ENCODE measurements around the gene POLR3C.
"Not testable (repeated sequence)": the region's sequence is repeated elsewhere in the genome, so short reads cannot be mapped to it uniquely, and the experiment has no call there.

Gene POLR3C

DNA sequence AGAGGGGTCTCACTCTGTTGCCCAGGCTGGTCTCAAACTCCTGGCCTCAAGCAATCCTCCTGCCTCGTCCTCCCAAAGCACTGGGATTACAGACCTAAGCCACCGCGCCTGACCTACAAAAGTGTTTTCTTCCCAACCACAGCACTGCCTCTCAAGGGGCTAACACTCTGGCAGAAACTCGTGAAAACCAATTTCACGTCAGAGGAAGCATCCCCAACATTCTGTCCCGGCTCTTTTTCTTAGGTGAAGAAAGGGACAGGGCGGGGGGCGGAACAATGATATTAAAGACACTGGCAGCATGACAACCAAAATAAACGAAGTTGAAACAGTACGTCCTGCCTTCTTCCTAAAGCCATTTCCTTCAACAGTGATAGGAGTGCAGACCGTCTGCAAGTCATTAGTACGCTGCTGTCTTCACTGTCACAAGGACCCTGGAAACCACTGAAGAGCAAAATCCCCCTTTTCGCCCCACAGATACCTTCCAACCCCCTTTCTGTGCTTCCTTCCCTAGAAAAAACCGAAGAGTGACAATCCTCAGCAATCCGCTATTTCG is 1.1 kb upstream of the POLR3C start:
- not testable (repeated sequence) for DNase-seq (ENCODE audit: low read depth in 2 of 3, low spot score in 2 of 3)

DNA sequence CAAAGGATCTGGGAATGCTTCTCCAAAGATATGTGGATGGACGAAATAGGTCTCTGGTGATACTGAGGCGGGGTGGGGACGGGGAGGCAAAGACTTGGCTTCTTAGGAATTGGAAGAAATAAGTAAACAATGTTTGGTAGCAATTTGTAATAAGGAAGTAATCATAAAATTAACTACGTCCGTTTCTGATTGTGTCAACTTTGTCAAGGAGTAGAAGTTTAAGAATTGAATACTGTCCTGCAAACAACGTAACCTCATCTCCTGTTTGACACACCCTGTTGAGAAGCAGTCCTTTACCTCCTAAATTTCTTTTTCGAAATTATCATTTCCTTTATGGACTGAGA is 471 bp downstream of the POLR3C start:
- DNase-seq (ENCODE audit: low read depth in 2 of 3, low spot score in 2 of 3), result no peak

DNA sequence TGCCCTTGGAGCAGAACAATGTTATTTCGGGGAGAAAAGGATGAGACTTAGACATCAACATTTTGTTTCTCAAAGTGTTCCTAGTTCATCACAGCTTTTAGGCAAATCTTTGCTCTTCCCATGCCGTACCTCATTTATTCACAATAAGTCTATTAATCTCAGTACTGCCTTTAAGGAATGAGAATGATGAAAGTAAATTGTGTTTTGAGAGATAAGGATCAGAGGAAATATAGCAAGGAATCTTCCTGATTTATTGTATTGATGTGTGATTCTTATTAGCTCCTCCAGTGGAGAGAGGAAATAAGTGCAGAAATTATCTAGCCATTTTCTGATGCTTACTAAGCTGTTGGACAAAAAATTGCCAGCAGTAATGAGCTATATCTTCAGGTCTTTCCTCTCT is 2.0 kb downstream of the POLR3C start:
- DNase-seq (ENCODE audit: low read depth in 2 of 3, low spot score in 2 of 3), result no peak

DNA sequence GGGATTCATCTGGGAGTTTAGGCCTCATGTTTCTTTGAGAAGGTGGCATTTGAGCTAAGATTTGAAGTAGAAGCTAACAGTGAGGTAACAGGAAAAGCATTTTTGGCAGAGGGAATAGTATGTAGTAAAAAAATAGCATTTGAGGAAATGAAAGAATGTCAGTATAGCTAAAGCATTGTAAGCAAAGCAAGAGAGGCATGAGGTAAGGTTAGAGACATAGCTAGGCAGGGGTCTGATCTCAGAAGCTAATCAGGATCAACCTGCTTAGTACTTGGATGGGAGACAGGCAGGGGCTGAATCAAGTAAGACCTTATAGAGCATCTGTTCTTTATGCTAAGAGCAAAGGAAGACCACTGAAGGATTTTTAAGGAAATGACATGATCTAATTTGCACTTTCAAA is 4.0 kb downstream of the POLR3C start:
- no peak for DNase-seq (ENCODE audit: low read depth in 2 of 3, low spot score in 2 of 3)

DNA sequence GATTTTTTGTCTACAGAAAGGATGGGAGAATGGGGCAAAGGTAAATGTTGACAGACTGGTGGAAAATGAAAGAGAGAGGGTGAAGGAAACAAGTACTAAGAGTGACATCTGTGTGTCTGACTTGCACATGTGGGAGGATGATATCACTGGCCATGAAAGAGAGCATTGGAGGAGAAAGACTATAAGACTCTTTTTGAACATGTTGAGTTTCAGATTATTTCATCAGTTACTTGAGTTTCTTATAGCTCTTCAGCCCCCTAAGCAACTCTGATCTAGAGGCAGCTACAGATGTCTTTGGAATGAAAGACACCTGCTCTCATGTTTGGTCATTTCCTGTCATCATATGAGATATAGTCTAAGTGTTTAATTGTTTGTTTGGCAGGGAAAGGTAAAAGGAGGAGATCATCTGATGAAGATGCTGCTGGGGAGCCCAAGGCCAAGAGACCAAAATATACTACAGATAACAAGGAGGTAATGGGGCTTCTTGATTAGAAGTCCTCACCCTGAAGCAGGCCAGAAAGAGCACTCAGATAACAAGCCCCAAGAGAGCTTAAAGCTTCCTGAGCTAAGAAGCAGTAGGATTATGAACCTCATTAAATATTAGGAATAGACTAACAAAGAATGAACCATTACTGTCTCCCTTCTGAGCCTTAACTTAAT is 4.5 kb downstream of the POLR3C start:
- DNase-seq (ENCODE audit: low read depth in 2 of 3, low spot score in 2 of 3), result no peak

DNA sequence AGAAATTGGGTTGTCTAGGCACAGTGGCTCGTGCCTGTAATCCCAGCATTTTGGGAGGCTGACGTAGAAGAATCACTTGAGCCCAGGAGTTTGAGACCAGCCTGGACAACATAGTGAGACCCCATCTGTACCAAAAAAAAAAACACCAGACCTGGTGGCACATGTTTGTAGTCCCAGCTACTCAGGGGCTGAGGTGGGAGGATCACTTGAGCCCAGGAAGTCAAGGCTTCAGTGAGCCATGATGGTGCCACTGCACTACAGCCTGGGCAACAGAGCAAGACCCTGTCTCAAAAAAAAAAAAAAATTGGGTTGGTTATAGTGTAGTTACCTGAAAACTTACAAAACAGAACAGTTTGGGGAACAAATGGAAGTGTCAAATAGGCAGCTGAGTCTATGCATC is 6.8 kb downstream of the POLR3C start:
- DNase-seq (ENCODE audit: low read depth in 2 of 3, low spot score in 2 of 3), result not testable (repeated sequence)

DNA sequence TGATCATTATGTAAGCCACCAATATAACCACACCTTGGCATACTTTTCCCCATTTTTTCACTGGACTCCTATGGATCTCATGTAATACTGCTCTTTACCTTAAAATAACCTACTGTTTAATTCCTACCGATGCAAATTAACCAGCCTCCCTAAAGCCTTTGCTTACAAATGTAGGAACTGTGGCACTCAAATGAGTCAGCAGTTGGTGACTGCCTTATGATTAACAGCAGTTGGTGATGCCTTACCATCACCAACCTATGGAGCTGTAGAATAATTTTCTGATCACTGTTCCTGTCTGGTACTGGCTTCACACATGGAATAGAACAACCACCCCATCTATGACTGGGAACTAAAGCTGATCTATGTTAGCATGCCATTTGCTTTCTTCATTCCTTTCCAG is 13.7 kb downstream of the POLR3C start:
- DNase-seq (ENCODE audit: low read depth in 2 of 3, low spot score in 2 of 3), result no peak

DNA sequence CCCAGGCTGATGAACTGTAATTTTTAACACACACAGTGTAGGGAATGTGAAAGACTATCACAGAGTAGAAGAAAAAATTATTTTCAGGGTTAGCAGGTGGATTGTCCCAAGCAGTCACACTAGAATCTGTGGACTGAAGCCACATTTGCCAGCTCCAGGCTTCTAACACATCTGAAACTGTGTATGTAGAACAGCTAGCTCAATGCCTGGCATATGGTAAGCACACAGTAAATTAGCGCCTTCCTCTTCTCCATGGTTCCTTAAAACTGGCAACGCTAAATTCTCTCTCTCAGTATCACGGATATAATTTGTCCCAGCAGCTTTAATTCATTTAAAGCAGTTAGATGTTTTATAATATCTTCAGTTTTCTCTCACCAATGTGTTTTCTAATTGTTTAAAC is 19.0 kb downstream of the POLR3C start:
- no peak for DNase-seq (ENCODE audit: low read depth in 2 of 3, low spot score in 2 of 3)

DNA sequence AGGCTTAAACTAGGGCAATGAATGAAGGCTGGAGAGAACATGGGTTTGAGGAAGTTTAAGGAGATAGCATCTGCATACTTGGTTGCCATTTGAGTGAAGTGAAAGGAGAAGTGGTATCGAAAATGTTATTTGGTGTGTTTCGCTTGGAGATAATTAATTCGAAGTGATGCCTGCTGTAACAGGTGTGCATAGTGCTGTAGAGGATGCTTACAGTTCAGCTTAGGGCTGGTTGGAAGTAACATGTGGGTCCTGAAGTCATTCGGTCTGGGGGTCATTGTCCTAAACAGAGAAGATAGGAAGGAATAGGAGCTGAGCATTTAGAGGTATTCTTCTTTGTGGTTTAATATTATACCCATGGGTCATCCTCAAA is 21.1 kb downstream of the POLR3C start:
- no peak for DNase-seq (ENCODE audit: low read depth in 2 of 3, low spot score in 2 of 3)

DNA sequence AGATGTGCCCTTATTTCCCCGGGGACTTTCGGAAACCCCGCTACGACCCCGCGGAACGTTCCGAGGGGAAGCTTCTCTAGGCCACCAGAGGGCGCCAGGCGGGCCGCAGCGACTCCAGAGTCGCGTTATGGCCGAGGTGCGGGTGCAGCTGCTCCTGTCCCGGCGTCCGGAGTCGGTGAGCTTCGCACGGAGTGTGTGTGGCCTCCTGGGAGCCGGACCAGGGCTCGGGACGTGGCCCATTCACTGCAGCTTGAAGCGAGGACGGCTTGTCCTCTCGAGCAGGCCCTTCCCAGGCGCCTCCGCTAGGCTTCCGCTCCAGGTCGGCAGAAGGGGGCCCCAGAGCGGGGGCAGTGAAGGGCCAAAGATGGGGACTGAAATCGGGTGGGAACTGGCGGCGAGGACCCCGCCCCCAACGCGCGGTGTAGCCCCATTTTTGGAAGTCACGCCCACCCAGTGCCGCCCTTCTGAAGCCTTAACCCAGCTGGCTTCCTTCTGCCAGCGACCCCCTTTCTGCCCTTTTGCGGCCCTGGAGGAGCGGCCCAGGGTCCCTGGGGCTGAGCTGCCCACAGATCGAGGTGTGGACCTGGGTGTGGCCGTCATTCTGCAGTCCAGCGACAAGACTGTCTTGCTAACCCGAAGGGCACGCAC is 21.6 kb downstream of the POLR3C start, which contains the start of gene NUDT17:
TSS of gene NUDT17 (plus strand) at position 117 of the 648 bp plus-strand sequence. CDS start at position 128, 11 bp downstream.
- peak; percentile 48 to 80 (median 62) for DNase-seq (ENCODE audit: low read depth in 2 of 3, low spot score in 2 of 3)

DNA sequence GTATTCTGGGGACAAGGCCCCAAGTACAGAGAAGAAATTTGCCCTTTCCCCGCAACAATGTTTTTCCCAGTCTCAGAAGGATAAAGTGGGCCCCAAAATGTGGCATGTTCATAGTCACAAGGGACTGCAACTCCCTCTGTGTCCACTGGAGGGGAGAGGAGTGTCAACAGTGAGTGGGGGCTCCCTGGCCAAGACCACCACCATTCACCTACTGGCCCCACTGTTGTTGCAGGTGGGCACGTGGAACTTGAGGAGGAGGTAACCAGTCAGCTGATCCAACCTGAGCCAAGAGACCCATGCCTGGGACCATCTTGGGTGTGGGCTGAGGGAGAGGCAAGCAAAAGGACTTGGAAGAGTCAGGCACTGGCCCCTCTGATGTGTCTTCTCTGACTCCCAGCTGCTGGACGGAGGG is 22.2 kb downstream of the POLR3C start:
- no peak for DNase-seq (ENCODE audit: low read depth in 2 of 3, low spot score in 2 of 3)

DNA sequence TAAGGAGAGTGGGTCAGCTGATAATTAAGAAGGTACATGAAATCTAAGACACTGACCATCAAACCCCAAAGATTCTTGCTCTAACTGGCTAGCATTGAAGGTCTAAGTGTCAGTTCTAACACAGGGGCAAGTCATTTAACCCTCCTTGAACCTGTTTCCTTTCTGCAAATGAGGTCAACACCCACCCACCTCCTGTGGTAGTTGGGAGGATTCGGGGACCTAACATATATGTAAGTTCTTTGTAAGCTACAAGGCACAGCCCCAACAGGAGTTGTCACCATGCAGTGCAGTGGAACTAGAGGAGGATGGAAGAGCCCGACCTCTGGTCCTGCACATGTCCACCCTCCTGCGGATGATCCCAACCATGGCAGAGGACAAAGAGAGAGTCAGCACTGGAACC is 23.8 kb downstream of the POLR3C start:
- DNase-seq (ENCODE audit: low read depth in 2 of 3, low spot score in 2 of 3), result no peak

DNA sequence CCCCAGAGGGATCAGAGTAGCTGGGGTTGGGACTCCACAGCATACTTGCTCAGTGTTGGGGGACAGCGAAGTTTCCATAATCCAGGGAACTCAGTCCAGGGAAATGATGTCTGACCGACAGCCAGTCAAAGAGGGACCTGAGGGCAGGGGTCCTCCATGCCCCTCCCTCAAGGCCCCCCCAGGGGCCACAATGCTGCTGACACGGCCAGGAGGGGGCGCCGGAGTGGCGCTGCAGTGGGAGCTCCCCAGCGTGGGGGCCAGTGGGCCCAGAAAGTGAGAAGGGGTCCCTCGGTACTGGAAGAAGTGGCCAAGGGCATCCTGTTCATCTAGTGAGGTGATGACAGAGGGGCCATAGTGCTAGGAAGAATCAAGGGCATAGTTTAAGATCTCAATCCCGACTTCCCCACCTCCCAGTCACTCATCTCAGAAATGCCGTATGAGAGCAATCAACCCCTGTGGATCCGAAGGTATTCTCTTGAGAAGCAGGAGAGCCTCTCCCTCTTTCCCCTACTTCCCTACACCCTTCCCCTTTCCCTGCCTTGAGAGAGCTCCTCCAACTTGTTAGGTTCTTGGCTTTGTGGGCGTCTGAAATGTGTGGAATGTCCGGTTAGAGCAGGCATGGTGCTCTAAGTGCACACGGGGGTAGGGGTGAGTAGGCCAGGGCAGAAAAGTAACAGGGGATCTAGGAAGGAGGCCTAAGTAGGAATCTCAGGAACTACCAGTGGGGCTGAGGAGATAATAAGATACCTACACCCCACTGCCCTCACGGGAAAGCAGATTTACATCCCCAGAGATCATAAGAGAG is 25.6 kb downstream of the POLR3C start:
- no peak for DNase-seq (ENCODE audit: low read depth in 2 of 3, low spot score in 2 of 3)

DNA sequence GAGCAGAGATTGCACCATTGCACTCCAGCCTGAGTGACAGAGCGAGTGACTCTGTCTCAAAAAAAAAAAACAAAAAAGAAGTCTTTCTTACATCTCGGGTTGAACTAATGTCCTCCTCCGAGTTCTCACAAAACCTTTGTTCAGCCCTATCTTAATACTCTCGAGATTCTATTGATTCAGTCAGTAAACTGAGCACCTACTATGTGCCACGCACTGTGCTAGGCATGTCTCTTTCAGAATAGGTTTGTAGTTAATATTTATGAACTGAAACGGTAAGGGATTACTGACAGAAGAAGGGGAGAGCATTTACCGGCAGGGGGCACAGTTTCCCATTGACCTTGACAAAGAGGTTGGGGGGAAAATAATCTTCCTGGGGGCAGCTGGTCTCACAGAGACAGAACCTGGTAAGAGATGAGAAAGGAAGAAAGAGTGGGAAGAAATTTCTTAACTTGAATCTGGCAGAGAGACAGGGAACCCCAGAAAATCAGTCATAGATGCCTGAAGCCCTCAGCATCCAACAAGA is 31.5 kb downstream of the POLR3C start:
- DNase-seq (ENCODE audit: low read depth in 2 of 3, low spot score in 2 of 3), result no peak

DNA sequence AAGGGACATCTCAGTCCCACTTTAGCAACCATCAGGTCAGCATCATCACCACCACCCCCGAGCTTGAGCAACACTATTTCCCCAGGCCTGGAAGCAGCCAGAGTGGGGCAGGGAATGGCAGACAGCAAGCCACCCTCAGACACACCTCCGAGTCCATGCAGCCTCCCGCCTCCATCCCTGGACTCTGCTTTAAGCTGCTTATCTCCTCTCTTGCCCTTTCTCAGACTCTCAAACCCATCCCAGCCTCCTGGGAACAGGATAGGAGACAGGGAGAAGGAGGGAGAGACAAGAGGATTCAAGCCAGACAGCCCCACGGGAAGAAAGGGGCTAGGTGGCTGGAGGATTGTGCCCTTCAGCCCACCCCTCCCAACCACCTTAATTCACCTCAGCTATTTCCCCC is 33.2 kb downstream of the POLR3C start:
- DNase-seq (ENCODE audit: low read depth in 2 of 3, low spot score in 2 of 3), result no peak

DNA sequence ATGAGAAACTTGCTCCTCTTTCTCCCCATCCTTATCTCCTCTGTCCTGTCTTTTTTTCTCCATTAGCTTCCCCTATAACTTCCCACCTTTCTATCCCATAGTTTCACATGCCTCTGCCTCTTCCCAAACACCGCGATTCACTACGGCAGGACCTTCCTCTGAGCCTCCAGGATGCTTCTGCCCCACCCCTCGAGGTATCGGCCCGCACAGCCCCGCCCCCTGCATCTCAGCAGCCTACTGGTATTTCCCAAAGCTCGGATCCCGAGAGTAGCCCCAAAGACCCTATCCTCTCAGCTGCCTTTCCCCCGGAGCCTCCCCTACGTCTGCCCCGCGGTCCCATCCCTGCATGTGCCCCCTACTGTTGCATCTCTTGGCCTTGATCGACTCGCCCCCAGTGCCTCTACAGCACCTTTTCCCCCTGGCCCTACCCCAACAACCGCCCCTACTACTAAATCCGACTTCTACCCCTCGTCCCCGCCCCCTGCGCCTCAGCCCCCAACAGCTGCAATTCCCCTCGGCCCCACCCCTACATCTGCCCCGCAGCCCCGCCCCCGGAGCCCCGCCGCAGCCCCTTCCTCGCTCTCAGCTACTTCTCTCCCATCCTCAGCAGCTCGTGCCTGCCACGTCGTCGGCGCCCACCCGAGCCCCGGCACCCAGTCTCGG is 34.4 kb downstream of the POLR3C start:
- peak in 1 of 3 experiments; percentile 47 for DNase-seq (ENCODE audit: low read depth in 2 of 3, low spot score in 2 of 3)

DNA sequence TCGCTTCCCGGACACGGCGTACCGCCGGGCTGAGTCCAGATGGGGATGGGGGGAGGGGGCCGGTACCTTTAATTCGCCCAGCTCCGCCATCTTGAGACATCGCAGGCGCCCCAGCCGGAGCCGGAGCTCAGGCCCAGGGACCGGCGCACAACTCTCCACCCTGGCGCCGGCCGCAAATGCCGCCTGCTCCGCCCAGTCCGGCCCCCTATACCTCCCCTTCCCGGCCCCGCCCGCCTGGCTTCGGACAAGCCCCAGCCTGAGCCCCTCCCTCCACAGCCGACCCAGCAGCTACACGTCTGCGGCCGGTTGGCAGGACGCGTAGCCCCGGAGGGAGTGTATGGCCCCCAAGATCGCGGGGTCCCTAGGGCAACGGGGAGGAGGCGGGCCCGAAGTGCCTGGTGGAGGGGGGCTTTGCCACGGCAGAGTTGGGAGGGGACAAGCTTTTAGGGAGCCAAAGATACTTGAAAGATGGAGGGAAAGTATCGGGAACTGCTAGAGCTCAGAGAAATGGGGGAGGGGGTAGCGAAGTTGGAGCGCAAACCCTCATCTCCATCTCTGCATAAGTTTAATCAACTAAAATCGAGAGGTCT is 35.0 kb downstream of the POLR3C start, which contains the start of gene PIAS3:
TSS of gene PIAS3 (minus strand) at position 181 of the 590 bp plus-strand sequence. CDS start at position 90, 91 bp downstream.
- DNase-seq (ENCODE audit: low read depth in 2 of 3, low spot score in 2 of 3), result peak; percentile 71 to 84 (median 72)

DNA sequence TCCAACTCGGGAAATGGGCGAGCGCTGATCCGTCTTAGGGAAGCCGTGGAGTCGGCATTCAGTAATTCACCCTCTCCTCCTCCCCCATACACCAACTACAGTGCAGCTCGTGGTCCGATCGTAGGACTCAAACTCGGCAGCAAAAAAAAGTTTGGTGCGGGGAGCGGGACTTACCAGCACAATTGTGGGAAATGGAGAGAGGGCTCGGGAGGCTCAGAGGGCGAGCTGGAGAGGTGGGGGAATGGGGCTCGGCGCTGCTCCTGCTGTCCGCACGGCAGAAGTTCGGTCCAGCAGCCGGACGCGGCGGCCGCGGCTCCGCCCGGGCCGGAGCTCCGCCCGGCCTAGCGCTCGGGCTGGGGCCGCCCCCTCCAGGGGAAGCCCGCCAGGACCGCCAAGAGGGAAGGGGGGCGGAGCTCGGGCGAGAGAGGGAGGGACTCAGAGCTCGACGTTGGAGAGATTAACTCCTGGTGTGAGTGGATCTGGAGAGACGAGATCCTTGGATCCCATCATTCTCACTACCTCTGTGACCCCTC is 35.6 kb downstream of the POLR3C start:
- DNase-seq (ENCODE audit: low read depth in 2 of 3, low spot score in 2 of 3), result peak; percentile 50 to 71 (median 64)

DNA sequence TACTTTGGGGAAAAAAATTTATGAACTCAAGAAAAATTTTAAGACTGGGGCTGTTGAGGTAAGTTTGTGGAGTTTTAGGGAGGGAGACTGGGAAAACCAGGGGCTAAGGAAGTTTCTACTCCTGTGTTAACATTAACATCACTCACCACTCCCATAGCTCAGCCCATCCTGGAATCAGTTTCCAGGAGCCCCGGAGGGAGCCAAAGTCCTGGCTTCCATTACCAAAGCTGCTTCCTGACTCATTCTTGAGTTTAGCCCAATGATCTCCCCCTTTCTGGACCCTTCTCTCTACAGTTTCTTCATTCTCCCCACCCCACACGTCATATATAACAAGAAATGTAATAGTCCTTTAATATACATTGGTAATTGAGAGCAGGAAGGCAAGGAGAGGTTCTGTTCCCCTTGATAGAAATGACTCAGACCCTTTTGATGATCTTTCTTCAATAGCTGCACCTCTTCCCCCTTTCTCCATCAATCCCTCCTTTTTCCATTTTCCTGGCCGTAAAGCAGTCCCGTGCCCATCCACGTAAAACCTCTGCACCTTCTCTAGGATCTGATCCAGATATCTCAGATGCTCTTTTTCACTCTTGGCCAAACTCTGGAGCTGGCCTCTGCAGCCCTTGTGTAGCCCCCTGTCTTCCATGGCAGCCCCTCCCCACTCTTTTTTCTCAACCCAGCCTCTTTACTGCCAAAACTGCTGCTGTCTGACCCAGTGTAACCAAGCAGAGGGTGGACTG is 39.5 kb downstream of the POLR3C start:
- no peak for DNase-seq (ENCODE audit: low read depth in 2 of 3, low spot score in 2 of 3)

DNA sequence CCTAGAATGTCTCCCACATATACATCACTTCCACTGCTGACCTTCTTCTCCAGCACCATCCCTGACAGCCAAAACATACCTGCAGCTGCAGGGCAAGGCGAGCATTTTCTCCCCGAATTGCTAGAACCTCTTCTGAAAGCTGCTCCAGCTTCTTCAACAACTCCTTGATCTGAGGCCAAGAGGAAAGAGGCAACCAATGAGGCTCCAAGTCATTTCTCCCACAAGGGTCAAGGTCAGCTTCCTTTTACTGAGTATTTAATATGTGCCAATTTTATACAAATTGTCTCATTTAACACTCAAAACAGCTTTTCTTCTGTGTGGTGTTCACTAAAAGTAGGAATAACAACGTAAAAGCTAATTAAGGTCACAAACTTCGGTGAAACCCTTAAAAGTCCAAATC is 44.2 kb downstream of the POLR3C start:
- DNase-seq (ENCODE audit: low read depth in 2 of 3, low spot score in 2 of 3), result no peak

Data from activated CD8-positive, alpha-beta memory T cell treated with anti-CD3 and anti-CD28 coated beads for 48 hours (primary cell).